GM19438 (cell line): ENCODE data around the gene KYNU.
A peak's percentile ranks its signal among the peaks of the same experiment; 100 is the strongest.
"Not testable (repeated sequence)": the region's sequence is repeated elsewhere in the genome, so short reads cannot be mapped to it uniquely, and the experiment has no call there.

Experiments used
- ATAC-seq: cut with Tn5 transposase; IDR thresholded peaks from one replicate; pipeline ENCODE4 v1.9.1; 2021; ENCODE audit warnings: low read depth; ENCODE audit not compliant: unreplicated experiment

KYNU gene

DNA sequence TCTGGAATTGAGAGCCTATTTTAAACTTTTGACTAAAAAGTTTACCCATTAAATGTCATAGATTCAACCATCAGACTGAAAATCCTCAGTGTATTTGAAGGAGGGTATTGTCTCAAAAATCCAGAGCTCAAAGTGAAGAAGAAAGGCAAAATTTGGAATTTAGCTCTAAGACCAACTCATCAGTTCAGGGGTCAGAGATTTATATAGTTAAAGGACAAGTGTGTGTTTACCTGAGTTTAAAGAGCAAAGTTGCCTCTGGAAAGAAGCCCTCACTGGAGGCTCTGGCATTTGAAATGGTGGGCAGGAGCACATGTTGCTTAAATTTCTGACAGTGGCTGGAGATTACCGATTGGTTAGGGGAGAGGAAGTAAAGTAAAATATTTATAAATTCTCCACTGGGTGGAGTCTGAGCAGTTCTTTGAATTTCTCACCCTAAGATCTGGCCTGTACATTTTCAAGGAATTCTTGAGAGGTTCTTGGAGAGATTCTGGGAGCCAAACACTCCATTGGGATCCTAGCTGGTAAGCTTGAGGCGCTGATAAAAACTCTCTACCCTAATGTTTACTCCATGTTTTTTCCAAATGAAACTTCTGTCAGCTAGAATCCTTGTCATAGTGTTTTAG lies at the start of gene KYNU:
KYNU (plus strand) TSS at position 449 of the 623 bp plus-strand sequence. CDS start 7,704 bp downstream, outside the sequence.
- peak; percentile 53 for ATAC-seq

DNA sequence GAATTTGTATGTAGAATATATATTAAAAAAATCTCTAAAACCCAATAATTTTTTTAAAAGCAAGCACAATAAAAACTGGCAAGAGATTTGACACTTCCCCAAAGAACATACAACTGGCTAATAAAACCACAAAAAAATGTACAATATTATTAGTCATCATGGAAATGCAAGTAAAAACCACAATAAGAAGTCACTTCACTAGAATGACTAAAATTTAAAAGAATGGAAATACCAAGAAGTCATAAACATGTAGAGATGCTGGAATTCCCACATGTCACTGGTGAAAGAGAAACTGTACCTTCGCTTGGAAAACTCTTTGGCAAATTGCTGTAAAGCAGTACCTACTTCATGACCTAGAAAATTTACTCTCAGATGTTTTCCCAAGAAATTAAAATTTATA lies 43.4 kb upstream of the KYNU start:
- ATAC-seq: no peak

DNA sequence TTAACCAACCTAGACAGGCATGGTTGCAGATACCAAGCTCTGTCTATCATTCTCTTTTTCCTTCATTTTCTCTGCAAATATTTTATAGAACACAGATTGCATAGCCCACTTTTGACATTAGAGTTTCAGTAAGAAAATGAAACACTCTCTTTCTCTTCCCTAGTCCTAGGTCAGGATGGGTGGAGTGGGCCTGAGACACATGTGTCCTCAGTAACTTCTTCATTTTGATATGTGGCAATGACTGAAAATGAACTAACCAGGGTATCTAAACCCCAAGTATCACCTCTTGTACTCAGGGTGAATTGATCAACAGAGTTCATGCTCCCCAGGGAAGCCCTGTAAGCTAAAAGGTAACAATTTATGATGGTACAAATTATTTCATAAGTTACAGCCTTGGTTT lies 37.0 kb upstream of the KYNU start:
- ATAC-seq: no peak

DNA sequence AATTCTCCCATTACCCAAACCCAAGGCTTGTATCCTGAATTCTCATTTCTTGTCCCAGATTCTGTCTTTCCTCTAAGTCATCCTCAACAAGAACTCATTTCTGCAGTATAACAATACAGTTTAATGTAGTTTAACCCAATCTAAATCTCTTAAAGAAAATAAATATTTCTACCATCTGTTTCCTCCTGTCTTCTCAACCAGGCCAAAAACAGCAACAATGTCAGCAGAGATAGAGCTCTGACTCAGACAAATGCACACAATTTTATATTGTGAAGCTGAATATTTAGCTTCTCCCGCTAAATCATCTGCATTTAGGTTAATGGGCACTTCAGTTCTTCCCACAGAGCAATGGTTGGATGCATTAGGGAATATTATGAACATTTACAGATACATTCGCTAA lies 35.7 kb upstream of the KYNU start:
- ATAC-seq: no peak

DNA sequence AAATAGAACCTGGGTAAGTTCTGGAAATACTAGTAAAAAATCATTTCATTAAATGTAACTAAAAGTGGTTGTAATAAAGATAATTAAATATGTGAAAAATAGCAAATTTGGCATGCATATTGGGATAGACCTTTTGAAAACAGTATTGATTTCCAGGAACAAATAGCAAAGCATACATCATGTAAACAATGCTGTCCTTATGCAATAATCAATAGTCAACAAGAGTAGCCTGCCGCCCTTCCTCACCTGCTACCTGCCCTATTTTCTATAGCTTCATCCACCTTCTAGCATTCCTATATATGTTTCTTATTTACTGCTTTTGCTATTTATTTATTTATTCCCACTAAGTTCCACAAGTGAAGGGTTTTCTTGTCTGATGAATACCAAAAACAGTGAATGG lies 35.1 kb upstream of the KYNU start:
- no peak for ATAC-seq

DNA sequence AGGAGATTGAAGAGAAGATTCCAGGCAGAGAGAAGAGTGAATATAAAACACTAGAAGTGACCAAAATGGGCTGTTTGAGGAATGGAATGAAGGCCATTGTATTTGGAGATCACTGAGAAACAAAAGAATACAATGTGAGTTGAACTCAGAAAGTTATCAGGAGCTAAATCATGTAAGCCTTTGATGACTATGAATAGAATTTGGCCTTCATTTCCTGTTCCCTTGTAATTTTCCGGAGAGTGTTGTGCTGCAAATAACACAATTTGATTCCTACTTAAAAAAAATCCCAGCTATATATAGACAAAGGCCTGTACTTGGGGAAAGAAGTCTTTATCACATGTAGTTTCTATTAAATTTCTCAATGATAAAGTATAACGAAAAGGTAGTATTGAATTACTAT lies 33.7 kb upstream of the KYNU start:
- ATAC-seq: no peak

DNA sequence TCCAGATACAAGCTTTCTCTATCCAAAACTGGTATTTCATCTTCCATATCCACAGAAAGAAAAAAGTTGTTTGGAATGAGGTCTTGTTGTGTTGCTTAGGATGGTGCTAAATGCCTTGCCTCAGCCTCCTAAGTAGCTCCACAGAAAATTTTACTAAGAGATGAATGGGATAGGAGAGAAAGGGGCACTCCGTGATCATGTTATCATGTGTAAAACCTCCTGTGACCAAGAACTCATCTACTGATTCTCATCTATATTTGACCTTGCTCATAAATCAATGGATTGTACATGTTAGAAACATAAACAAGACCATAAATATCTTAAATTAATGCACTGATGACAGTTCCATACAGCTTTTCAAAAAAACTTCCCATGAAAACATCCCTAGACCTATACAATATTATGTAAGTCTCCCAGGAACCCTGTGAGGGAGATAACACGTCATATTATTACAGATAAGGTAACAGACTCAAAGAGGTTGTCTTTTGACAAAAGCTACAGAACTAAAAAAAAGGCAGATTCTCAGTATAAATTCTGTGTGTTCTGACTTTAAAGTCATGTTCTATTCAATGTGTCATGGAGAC lies 29.3 kb upstream of the KYNU start:
- no peak for ATAC-seq

DNA sequence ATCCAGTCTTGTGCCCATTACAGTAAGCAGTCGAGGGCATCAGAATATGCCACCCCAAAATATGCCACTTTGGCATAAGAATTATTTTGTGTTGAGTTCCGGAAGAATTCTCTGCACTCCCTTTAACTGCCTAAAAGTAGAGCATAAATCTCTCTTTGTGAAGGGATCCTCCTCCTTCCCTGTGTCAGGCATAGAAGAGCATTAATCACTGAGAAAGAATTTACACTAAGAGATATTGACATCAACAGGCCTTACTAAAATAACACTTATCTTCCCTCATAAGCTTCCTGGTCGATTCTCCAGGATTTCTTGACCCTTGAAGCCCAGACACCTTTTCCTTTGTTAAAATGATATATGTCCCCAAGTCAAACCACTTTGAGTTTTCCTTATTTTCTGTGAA lies 27.6 kb upstream of the KYNU start:
- no peak for ATAC-seq

DNA sequence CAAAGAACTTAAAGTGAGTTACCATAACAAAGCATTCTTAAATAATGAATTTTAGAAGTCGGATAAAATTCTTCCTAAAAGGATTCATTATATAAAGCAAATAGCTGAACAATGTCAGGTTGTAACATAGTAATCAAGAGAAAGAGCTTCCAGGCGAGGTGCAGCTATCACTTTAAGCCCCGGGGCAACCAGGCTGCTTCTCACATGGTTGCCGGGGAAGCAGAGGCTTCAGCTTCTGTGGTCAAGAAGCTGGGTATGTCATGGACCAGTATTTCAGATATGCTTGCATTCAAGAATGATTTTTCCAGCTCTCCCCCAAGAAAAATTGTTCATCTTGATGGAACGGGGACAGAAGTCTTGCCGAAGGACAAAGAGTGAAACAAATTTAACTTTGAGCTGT lies 23.6 kb upstream of the KYNU start:
- ATAC-seq: no peak

DNA sequence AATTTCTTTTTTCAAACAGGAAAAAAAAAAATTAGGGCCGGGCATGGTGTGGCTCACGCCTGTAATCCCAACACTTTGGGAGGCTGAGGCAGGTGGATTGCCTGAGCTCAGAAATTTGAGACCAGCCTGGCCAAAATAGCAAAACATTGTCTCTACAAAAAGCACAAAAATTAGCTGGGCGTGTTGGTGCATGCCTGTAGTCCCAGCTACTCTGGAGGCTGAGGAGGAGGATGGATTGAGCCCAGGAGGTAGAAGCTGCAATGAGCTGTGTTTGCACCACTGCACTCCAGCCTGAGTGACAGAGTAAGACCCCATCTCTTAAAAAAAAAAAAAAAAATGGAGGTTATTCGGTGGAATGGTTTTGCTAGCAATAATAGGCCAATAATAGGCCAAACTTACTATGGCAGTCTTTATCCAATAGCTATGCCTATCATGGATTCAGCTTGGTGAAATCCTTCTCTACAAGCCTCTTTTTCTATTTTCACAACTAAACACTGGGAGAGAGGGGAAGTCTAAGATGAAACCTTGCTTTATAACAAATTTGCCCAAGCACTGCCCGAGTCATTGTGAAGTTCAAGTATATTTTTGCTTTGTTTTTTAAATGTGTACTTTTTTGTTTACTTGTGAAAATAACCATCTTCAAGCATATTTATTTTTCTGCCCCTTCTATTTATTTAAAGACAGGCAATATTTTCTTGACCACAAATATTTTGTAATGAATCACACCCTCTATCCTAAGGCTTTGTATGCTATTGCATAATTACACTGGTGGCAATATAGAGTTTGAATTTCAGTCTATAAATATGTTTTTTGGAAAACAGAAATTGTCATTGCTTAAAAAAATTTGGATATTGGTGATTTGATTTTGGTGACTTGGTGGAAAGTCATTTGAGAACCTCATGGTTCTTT lies 20.0 kb upstream of the KYNU start:
- ATAC-seq: no peak

DNA sequence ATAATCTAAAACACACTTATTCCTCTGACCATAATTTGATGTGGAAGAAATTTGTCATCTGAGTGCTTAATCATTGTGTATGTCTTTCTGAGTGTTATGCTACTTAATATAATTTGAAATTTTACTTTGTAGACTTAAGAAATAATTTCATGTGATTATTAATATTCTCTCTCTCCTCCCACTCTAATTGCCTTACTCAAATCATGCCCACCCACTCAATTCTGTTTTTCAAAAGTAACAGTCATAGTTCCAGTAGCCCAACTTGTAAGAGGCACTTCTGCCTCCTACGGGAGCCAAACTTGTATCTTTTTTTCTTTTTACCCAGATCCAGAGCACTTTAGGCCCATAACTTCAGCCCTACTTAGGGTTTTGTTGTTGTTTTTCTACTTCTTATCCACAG lies 18.5 kb upstream of the KYNU start:
- ATAC-seq: no peak

DNA sequence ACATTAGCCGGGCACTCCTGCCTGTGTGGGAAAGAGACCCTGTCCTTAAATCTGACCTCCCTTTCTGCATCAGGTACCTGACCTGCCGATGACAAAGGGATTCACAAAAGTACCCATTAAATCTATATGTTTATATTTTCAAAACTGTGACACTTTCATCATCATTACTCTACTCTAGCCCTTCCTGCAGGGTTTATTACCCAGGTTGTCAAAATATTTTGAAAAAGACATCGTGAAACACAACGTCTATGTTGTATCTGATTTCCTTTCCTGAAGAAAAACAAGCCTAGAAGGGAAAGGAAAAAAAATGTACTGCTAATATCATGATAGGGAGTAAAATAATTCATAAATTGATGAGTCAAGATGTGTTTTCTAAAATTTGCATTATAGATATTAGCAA lies 15.2 kb upstream of the KYNU start:
- ATAC-seq: no peak

DNA sequence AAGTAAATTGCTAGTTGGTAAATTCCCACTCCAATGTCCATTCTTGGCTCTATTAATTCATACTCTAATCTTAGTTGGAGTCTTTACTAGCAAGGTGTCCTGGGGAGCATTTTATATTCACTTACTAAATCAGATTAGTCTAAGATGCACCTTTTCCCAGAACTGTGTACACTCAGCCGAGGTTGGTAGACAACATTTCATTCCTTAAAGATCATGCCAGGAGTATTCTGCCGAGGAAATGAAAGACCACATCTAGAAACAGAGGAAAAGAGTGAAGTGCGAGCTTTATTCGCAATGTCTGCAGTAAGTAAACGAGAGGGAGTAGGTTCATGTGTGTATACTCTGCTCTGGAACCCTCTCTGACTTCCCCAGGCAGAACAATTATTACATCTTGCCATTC lies 14.6 kb upstream of the KYNU start:
- ATAC-seq: no peak

DNA sequence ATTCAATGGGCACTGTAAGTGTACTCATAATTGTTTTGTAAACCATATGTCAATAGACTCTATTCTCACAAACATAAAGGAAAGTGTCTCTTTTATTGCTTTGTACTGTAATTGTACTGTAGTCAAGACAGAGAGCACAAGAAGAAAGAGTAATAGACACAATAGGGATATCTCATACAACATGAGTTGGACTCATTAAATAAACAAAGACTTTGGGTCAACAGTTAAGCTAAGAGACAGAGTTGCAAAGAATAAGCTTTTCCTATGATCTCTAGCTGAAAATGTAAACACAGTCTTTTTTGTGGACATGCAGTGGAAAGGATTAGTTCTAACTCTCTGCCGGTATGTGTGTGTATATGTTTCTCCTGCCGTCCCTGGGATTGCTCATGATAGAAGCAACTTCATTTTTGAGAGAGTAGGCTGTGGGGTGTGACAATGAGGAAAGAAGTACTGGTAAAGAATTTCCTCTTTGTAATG lies 13.9 kb upstream of the KYNU start:
- no peak for ATAC-seq

DNA sequence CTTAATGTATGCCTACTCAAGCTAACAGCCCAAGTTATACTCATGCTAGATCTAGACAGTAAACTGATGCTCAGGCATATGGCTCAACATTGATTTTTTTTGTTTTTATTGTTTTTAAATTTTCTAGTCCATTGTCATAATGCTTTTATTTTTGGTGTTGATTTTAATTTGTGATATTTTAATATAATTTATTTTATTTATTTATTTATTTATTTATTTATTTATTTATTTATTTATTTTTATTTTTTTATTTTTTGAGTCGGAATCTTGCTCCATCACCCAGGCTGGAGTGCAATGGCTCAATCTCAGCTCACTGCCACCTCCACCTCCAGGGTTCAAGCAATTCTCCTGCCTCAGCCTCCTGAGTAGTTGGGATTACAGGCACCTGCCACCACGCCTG lies 12.9 kb upstream of the KYNU start:
- ATAC-seq: not testable (repeated sequence)

DNA sequence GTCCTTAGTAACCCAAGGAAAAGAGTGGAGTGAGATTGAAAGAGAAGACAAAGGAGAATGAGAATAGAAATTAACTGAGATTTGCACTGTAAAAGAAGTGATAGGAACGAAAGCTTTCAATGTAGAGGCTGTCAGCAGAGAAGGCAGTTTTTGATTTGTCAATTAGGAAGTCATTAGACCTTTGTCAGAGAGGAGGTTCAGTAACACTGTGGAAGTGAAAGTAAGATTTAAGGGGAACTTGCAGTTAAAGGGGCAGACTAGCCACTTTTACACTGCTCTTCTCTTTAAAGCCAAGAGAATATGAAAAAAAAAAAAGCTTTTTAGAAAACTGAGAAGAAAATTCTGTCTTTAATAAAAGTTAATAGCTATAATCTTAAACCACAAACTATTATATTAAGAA lies 11.5 kb upstream of the KYNU start:
- peak; percentile 80 for ATAC-seq

DNA sequence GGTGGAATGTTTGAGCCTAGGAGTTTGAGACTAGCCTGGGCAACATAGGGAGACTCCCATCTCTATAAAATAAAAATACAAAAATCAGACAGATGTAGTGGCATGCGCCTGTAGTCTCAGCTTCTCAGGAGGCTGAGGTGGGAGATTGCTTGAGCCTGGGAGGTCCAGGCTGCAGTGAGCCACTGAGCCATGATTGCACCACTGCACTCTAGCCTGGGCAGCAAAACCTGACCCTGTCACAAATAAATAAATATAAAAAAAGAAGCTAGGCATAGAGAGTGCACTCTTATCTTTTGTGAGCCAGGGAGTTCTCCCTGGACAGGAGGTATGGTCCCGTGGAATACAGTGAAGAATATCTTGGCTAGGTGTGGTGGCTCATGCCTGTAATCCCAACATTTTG lies 11.0 kb upstream of the KYNU start:
- peak; percentile 30 for ATAC-seq

DNA sequence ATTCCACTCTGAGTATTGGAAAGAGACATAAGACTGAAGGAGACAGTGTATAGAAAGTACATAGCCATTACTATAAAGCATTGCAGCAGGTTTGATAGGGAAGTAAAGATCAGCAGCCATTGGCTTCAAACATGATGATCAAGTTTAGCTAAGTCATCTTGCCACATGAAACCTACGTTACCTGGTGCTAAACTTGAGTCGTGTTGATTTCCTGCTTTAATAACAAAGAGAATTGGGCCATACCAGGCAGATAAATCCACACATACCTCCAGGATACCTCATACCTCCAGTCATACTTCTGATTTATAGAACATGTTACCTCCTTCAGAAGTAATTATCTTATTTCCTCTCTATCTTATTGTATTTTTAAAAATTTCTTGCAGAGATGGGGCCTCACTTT lies 10.3 kb upstream of the KYNU start:
- ATAC-seq: no peak

DNA sequence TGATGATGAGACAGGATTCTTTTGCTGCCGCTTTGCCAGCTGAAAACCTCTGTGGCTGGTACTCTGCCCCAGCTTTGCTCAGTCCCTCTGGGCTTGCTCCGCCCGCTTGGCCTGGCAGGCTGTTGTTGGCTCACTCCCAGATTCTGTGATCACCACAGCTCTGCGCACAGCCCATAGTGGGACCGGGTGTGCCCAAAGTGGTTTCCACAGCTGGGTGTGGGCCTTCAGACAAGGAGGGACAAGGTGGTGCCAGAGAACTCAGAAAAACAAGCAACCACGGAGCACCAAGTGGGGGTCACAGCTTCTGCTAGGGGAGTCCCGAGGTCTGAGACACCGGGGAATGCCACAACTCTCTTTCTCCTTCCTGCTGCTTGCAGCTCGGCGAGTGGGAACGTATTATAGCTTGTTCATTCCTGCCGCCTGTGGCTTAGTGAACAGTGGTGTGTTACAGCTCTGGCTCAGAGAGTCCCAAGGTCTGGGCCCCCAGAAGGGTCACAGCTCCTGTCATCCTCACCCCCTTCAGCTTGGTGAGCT lies 9.2 kb upstream of the KYNU start:
- no peak for ATAC-seq

DNA sequence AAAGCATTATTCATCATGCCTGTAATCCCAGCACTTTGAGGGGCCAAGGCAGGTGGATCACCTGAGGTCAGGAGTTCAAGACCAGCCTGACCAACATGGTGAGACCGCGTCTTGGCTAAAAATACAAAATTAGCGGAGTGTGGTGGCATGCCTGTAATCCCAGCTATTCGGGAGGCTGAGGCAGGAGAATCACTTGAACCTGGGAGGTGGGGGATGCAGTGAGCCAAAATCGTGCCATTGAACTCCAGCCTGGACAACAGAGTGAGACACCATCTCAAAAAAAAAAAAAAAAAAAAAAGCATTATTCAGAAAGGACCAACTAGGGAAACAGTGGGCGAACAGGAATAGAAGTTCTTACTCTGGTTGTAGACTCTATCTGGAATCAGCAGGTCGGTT lies 8.4 kb upstream of the KYNU start:
- not testable (repeated sequence) for ATAC-seq

DNA sequence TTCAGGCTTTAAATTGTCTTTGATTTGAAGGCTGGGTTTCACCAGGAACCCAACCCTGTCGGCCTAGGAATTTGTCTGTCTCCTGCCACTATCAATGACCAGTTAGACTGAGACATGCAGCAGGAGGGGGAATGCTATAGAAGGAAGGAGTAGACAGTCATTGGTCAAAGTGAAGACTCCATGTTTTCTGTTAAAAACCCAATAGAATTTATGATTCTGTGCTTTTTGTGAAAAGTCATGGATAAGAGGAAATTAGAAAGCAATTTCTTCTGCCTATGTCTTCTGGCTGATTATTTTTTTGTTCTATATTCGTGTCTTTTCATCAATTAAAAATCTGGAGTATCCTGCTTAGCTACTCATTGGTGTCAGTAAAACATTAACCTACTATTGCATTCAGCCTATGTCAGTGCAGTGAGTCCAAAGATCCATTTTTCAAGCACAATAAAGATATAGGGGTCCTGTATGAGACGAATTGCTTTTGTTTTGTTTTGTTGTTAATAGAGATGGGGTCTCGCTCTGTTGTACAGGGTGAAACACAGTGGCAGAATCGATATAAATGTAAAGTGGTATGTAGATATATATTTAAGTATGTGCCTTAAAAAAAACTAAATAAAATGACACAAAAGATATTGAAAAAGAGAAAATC lies 7.9 kb upstream of the KYNU start:
- no peak for ATAC-seq
